Measurements from ENCODE around the gene PHRF1.

The PHRF1 gene

DNA sequence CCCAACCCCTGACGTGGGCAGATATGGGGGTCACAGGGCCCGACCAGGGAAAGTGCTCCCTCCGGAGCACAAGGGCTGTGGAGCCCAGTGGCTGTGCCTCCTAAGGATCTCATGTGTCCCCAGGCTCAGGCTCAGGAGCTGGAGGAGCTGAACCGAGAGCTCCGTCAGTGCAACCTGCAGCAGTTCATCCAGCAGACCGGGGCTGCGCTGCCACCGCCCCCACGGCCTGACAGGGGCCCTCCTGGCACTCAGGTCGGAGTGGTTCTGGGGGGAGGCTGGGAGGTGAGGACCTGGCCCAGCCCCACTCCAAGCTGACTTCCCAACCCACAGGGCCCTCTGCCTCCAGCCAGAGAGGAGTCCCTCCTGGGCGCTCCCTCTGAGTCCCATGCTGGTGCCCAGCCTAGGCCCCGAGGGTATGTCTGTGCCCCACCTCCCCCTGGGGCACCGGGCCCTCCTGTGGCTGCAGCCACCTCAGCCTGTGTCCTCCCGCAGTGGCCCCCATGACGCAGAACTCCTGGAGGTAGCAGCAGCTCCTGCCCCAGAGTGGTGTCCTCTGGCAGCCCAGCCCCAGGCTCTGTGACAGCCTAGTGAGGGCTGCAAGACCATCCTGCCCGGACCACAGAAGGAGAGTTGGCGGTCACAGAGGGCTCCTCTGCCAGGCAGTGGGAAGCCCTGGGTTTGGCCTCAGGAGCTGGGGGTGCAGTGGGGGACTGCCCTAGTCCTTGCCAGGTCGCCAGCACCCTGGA, 13.0 kb upstream of the PHRF1 start:
- H3K4me3 ChIP-seq (replicated peaks in 1 of 2; ENCODE audit: low read depth in 2 of 2, low read length in 2 of 2) = no peak overlapping the region
- no peak for DNase-seq (ENCODE audit: low read depth in 2 of 2)

DNA sequence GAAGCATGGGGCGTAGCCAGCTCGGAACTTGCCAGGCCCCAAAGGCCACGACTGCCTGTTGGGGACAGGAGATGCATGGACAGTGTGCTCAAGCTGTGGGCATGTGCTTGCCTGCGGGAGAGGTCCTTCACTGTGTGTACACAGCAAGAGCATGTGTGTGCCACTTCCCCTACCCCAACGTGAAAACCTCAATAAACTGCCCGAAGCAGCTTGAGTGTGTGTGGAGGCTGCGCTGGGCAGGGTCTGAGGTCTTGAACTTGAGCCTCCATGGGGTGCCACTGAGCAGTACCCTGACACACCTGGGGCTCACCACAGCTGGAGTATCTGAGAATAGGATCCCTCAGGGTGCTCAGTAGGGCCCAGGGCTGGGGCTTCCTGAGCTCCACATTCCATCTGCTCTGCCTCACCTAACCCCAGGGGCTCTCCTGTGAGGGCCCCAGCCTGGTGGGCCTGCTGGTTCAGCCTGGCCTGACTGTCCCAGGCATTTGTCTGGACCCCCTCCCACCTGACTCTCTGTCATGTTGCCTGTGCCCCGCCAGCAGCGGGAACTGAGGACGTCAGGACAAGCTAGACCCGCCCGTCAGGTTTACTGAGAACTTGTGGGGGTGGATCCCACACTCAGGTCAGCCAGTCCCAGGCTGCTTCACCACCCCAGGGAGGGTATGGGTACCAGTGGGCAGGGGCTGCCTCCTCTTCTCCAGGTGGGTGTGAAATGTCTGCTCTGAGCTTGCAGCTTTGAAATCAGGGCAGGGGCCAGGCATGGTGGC, 12.3 kb upstream of the PHRF1 start:
- H3K4me3 ChIP-seq (replicated peaks in 1 of 2; ENCODE audit: low read depth in 2 of 2, low read length in 2 of 2) = no peak overlapping the region
- no peak for DNase-seq (ENCODE audit: low read depth in 2 of 2)
- TF ChIP-seq, protein P1, sequence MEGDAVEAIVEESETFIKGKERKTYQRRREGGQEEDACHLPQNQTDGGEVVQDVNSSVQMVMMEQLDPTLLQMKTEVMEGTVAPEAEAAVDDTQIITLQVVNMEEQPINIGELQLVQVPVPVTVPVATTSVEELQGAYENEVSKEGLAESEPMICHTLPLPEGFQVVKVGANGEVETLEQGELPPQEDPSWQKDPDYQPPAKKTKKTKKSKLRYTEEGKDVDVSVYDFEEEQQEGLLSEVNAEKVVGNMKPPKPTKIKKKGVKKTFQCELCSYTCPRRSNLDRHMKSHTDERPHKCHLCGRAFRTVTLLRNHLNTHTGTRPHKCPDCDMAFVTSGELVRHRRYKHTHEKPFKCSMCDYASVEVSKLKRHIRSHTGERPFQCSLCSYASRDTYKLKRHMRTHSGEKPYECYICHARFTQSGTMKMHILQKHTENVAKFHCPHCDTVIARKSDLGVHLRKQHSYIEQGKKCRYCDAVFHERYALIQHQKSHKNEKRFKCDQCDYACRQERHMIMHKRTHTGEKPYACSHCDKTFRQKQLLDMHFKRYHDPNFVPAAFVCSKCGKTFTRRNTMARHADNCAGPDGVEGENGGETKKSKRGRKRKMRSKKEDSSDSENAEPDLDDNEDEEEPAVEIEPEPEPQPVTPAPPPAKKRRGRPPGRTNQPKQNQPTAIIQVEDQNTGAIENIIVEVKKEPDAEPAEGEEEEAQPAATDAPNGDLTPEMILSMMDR (IDR thresholded peaks at IDR 0.05; ENCODE audit: low read depth, low read length) = no peak

More for the DNA sequence above, 13.0 kb upstream of the PHRF1 start:
- TF ChIP-seq, protein P1 (IDR thresholded peaks at IDR 0.05; ENCODE audit: low read depth, low read length) = no peak

DNA sequence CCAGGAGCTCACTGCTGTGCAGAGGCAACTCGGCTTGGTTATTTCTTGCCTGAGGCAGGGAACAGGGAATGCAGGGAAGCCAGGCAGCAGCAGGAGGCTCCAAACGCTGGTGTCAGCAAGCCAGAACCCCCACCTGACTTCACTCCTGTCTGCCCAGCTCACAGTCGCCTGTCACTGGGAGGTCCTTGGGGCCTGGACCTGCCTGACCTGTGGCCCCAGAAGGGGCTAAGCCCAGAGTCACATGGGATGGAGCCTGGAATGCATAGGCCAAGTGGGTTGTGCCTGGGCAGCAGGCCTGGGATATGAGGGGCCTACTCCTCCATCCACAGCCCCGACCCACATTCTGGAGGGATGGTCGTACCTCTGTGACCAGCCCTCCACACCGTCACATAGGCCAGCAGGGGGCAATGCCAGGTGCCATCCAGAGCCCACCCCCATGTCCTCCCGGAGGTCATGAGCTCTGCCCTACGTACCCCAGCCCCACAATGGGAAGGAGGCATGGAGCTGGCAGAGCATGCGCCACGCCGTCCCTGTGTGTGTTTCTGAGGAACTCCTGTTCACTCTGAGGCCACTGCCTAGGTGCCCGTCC, 10.3 kb upstream of the PHRF1 start:
- TF ChIP-seq, protein P1 (IDR thresholded peaks at IDR 0.05; ENCODE audit: low read depth, low read length) = peak; percentile 18

DNA sequence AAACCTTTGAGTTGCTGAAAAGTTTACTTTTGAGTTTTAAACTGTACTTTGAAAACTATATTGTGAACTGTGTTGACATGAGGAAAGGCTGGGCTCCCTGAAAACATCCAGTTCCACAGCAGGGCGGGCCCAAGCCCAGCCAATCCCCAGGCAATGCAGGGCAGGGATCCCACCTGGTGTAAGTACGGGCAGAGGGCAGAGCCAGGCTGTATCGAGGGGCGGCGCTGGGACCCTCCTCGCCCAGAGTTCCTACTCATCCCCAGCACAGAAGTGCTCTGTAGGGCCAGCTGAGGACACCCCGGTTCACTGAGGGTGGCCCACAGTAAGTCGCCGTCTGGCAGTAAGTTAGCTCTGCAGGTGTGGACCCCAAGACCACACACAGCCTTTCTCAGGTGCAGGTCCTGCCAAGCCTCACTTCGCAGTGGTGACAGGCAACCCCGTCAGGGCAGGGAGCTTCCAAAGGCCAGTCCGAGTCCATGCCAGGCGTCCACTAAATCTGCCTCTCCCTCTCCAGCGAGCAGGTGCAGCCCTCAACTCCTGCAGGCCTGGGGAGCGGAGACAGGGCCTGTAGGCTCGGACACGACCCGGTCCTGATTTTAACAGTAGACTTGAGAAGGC, 9.2 kb upstream of the PHRF1 start:
- peak overlapping the region; percentile 64 to 94 for H3K4me3 ChIP-seq (replicated peaks in 1 of 2; ENCODE audit: low read depth in 2 of 2, low read length in 2 of 2)
- no peak for DNase-seq (ENCODE audit: low read depth in 2 of 2)
- TF ChIP-seq, protein P1 (IDR thresholded peaks at IDR 0.05; ENCODE audit: low read depth, low read length) = no peak

More for the DNA sequence above, 10.3 kb upstream of the PHRF1 start:
- no peak for DNase-seq (ENCODE audit: low read depth in 2 of 2)
- no peak overlapping the region for H3K4me3 ChIP-seq (replicated peaks in 1 of 2; ENCODE audit: low read depth in 2 of 2, low read length in 2 of 2)

DNA sequence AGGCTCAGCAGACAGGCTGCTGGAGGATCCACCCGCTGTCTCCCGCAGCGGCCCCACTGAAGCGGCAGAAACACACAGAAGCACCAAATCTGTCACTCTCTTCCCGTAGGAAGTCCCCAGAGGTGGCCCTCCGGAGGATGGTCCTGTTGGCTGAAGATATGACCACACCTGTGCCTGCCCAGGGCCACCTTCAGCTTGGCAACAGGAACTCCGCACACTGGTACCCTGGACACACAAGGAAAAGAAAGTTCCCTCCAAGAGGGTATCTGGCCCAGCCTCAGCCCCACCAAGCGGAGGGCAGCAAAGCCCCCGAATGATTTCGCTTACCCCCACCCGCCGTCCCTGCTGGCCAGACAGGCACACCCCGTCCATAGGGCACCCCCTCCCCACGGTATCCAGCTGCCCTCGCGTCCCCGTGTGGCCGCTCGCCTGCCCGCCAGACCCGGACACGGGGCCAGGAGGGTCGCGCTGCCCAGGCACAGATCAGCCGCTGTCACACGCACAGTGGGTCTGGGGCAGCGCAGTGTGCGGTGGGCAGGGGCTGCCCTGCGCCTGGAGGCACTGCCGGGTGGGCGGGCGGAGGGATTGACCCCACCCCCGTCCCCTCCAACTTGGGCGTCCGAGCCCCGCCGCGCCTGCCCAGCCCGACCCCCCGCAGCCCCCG, 8.5 kb upstream of the PHRF1 start:
- peak overlapping the region; percentile 64 to 94 for H3K4me3 ChIP-seq (replicated peaks in 1 of 2; ENCODE audit: low read depth in 2 of 2, low read length in 2 of 2)

More for the DNA sequence above, 8.5 kb upstream of the PHRF1 start:
- TF ChIP-seq, protein P1 (IDR thresholded peaks at IDR 0.05; ENCODE audit: low read depth, low read length) = no peak
- no peak for DNase-seq (ENCODE audit: low read depth in 2 of 2)

All from cardiac fibroblast (primary cell).